HG03045 (cell line): ENCODE measurements around the gene PTCD3.

ENCODE experiments used
- ATAC-seq: cut with Tn5 transposase; IDR thresholded peaks from one replicate; pipeline ENCODE4 v1.9.1; 2021; ENCODE audit warnings: mild to moderate bottlenecking, moderate library complexity; ENCODE audit not compliant: unreplicated experiment

The PTCD3 gene

DNA sequence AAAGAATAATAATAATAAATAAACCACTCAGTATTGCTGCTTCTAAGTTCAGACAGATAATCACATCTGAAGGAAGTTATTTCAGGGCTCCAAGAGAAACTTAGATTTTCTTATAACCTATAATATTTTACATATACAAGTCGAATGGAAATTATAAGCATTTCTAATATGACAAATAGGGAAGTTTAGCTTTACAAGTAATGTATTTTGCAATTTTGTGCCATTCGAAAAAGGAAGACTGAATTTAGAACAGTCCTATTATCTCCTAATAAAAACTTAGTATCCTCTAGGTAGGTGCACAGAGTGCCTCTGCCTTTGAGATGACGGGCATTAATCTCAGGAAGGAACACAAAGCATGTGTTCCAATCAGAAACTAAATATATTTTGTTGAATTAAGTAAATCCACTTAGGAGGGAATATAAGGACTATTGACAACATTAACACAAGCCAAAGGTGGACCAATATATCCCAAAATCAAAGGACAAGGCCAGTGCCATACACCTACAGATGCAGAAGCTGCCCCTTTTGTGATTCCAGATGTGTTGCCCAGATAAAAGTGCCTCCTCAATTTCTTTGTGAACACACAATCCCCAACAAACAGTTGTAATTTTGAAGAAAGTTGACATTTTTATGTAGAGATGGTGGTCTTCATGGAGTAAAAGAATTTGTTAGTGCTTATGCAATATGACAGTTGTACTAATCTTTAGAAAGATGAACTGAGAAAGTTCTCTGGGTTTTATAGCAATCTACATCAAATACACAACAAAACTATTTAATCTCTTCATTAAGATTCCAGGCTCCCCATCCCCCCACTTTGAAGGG, 36.6 kb downstream of the PTCD3 start:
- ATAC-seq = no peak

- ATAC-seq = no peak
Observed at GRCh38 chr2:86143307-86143706, 37.3 kb downstream of the PTCD3 start.

- ATAC-seq = no peak
Observed at GRCh38 chr2:86143926-86144685, 38.1 kb downstream of the PTCD3 start.

DNA sequence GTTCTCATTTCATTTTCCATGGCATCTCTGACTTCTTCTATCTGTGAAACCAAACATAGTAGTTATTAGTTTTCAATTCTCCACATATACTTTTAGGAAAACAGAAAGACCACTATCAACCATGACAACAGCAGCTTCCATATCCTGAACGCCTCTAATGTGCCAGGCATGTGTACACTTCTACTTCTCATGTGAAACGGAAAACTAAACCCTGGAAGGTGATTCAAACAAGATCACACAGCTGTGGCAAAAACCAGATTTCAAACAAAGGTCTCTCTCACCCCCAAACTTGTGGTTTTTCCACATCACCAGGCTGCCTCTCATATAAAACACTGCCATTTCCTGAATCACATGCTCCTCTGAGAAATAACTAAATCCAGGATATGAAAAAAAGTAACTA, 41.8 kb downstream of the PTCD3 start:
- ATAC-seq = no peak

- no peak for ATAC-seq
Observed at GRCh38 chr2:86150502-86150901, 44.5 kb downstream of the PTCD3 start.

DNA sequence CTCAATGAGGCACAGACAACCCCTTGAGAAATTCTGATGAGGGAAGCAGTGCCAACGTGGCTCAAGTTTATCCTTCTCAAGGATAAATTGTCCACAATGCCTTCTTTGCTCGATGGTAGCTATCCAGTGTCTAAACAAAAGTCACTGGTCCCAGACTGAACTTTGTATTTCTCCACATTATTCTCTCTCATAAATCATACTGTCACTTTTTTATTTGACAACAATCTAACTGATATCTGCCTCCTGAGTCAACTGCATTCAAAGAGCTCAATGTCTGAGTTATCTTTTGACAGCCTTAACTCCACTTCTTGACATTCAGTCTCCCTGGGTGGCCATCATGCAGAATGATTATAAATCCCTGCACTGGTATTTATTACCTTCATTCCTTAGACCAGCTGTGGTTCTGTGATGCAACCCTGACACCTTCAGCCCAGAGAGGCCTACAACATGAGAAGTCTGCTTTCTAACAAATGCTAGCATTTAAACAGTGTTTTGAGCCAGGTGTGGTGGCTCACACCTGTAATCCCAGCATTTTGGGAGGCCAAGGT, 51.0 kb downstream of the PTCD3 start:
- ATAC-seq = no peak

GRCh38 chr2:86158286-86158685, 52.3 kb downstream of the PTCD3 start:
- ATAC-seq = no peak

- no peak for ATAC-seq
Observed at GRCh38 chr2:86160156-86160952, 54.3 kb downstream of the PTCD3 start.

- no peak for ATAC-seq
Observed at GRCh38 chr2:86170449-86170848, 64.4 kb downstream of the PTCD3 start.

- no peak for ATAC-seq
Observed at GRCh38 chr2:86171295-86171694, 65.3 kb downstream of the PTCD3 start.

GRCh38 chr2:86172610-86173009, 66.6 kb downstream of the PTCD3 start:
- ATAC-seq = no peak

DNA sequence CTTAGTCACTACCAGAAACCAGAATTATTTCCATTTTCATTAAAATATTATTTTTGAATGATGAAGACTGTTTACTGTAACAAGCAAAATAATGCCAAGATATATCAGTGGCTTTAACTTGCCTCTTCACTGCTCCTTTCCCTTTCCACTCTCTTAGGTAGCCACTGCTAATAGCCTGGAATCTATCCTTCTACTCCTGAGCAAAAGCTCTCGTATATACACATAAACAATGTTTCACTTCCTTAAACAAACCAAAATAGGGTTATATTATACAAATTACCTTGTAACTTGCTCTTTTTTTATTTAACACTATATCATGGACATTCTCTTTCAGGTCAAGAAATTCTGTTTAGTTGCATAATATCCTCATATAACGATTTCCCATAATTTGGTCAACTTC, 68.4 kb downstream of the PTCD3 start:
- ATAC-seq = no peak

DNA sequence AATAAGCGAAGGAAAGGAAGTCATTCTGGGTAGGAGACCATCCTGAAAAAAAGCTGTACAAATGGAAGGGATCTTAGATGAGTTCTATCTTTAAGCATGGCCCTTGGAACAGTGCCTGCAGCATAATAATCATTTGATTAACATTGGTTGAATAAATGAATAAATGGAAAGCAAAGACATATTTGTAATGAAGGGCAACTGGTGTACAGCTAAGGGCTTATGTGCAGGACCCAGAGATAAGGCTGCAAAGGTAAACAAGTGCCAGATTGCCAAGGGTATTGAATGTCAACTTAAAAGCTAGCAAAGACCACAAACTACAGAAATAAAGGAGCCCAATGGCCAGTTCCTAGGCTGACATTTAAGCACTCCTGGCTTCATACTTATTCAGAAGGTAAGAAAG, 69.8 kb downstream of the PTCD3 start:
- ATAC-seq = no peak

DNA sequence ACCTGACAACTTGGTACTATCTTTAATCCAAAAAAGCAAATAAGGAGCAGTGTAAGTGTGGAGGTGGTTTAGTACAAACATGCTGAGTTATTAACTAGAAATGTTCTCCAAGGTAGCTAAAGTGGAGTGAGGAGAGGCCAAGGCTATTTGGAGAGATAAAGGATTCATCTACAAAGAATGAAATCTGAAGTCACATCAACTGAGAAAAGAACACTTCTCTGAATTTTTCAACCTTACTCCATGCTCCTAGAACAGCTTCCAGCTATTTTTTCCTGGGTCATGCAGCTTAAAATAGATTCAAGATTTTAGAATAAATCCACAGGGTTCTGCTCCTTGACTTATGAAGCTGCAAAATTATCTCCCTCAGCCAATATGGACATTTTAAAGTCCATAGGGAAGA, 70.6 kb downstream of the PTCD3 start:
- no peak for ATAC-seq

GRCh38 chr2:86185517-86186212, 79.6 kb downstream of the PTCD3 start:
- ATAC-seq = no peak

DNA sequence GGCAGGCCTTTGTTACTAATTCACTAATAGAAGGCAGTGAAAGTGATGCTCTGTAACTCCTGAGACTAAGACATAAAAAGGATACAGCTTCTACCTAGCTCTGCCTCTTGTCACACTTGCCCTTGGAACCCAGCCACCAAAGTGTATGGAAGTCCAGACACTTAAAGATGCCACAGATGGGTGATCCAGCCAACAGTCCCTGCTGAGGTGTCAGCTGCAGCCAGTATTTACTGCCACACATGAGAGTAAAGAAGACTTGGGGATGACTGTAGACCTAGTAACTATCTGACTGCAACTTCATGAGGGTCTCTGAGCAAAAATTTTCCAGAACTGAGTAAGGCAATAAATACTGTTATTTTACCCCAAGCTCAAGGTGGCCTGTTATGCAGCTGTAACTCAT, 80.4 kb downstream of the PTCD3 start:
- ATAC-seq = no peak

GRCh38 chr2:86189782-86190416, 83.9 kb downstream of the PTCD3 start:
- ATAC-seq = no peak
